ENCODE results near the gene PTCD3.

DNA sequence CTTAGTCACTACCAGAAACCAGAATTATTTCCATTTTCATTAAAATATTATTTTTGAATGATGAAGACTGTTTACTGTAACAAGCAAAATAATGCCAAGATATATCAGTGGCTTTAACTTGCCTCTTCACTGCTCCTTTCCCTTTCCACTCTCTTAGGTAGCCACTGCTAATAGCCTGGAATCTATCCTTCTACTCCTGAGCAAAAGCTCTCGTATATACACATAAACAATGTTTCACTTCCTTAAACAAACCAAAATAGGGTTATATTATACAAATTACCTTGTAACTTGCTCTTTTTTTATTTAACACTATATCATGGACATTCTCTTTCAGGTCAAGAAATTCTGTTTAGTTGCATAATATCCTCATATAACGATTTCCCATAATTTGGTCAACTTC, 68.4 kb downstream of the PTCD3 start:
- TF ChIP-seq, protein P1, sequence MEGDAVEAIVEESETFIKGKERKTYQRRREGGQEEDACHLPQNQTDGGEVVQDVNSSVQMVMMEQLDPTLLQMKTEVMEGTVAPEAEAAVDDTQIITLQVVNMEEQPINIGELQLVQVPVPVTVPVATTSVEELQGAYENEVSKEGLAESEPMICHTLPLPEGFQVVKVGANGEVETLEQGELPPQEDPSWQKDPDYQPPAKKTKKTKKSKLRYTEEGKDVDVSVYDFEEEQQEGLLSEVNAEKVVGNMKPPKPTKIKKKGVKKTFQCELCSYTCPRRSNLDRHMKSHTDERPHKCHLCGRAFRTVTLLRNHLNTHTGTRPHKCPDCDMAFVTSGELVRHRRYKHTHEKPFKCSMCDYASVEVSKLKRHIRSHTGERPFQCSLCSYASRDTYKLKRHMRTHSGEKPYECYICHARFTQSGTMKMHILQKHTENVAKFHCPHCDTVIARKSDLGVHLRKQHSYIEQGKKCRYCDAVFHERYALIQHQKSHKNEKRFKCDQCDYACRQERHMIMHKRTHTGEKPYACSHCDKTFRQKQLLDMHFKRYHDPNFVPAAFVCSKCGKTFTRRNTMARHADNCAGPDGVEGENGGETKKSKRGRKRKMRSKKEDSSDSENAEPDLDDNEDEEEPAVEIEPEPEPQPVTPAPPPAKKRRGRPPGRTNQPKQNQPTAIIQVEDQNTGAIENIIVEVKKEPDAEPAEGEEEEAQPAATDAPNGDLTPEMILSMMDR (IDR thresholded peaks at IDR 0.05) = no peak
- no peak for TF ChIP-seq POLR2A (IDR thresholded peaks at IDR 0.05)
